Measurements from ENCODE around the gene TFAM.

The TFAM gene

GRCh38 chr10:58361353-58361752 is 23.9 kb upstream of the TFAM start:
- Histone ChIP-seq H3K79me2 (ENCODE audit: insufficient read depth, low read length) (no peaks in the 10 kb centered on the region), H3F3A (ENCODE audit: insufficient read depth, low read length) (no peaks in the 10 kb centered on the region), H3K27ac (ENCODE audit: low read depth, low read length, poor library complexity, severe bottlenecking) (no peak overlapping the region), H3K4me2 (ENCODE audit: low read length) (no peak overlapping the region), H4K20me1 (ENCODE audit: insufficient read depth, low read length) (no peaks in the 10 kb centered on the region), H3K36me3 (ENCODE audit: insufficient read depth, low read length) (peaks cover 4% of the 10 kb centered on the region; the same call in 1 of the 2 replicates), H3K9me2 (ENCODE audit: low read depth, low read length) (no peaks in the 10 kb centered on the region), H3K4me3 (ENCODE audit: low read depth, low read length, poor library complexity, severe bottlenecking) (no peak overlapping the region), H3K4me1 (ENCODE audit: insufficient read depth, low read length, severe bottlenecking) (no peaks in the 10 kb centered on the region), H3K27me3 (ENCODE audit: insufficient read depth, low read length) (no peaks in the 10 kb centered on the region), H3K9ac (ENCODE audit: low read length) (no peak overlapping the region), H2AFZ (ENCODE audit: low read length) (no peak overlapping the region), H3K9me3 (ENCODE audit: low read length) (no peaks in the 10 kb centered on the region)
- TF ChIP-seq EZH2 (IDR thresholded peaks at IDR 0.05; ENCODE audit: borderline replicate concordance, low read length) (no peak), CTCF (IDR thresholded peaks at IDR 0.05; ENCODE audit: low read length) (no peak)

DNA sequence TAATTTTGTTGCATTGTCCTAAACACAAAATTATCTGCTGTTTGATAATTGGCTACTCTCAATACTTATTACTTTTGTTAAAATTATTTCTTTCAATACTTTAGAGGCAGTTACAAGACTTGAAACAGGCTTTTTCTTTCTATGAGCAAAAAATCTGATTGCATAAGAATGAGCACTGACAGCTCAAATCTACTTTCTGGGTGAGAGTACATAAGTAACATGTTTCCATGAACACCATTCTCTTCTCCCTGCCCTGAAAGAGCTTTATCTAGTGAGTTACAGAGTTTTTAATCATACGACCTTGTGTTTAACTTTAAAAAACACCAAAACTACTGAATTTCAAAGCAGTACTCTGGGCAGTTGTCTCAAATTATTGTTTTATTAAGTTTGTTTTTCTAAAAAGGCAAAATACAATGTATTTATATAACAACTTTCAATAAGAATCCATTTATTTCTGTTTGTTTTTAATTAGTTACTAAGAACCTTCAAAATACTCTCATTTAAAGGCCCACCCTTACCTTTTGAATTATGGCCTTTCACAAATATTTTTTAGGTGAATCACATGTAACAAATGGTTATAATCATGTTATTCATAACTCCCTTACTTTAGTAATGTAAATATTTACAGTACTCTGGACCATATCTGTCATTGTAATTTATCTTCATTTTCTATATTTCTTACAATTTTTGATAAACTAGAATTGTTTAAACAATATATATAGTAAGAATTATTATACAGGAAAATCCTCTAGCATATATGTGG is 23.0 kb upstream of the TFAM start:
- Histone ChIP-seq H3K9me2 (ENCODE audit: low read depth, low read length) (no peaks in the 10 kb centered on the region), H3K4me2 (ENCODE audit: low read length) (no peak overlapping the region), H3F3A (ENCODE audit: insufficient read depth, low read length) (no peaks in the 10 kb centered on the region), H3K27ac (ENCODE audit: low read depth, low read length, poor library complexity, severe bottlenecking) (no peak overlapping the region), H3K79me2 (ENCODE audit: insufficient read depth, low read length) (no peaks in the 10 kb centered on the region), H4K20me1 (ENCODE audit: insufficient read depth, low read length) (no peaks in the 10 kb centered on the region), H3K9ac (ENCODE audit: low read length) (no peak overlapping the region), H3K4me1 (ENCODE audit: insufficient read depth, low read length, severe bottlenecking) (no peaks in the 10 kb centered on the region), H3K27me3 (ENCODE audit: insufficient read depth, low read length) (no peaks in the 10 kb centered on the region), H3K36me3 (ENCODE audit: insufficient read depth, low read length) (peaks cover 4% of the 10 kb centered on the region; the same call in 1 of the 2 replicates), H3K4me3 (ENCODE audit: low read depth, low read length, poor library complexity, severe bottlenecking) (no peak overlapping the region), H3K9me3 (ENCODE audit: low read length) (no peaks in the 10 kb centered on the region), H2AFZ (ENCODE audit: low read length) (no peak overlapping the region)
- TF ChIP-seq EZH2 (IDR thresholded peaks at IDR 0.05; ENCODE audit: borderline replicate concordance, low read length): no peak
- TF ChIP-seq CTCF (IDR thresholded peaks at IDR 0.05; ENCODE audit: low read length): no peak

GRCh38 chr10:58367069-58367468 is 18.1 kb upstream of the TFAM start:
- no peak overlapping the region for H3K4me3 ChIP-seq (ENCODE audit: low read depth, low read length, poor library complexity, severe bottlenecking)
- H2AFZ ChIP-seq (ENCODE audit: low read length): no peak overlapping the region
- H3K27ac ChIP-seq (ENCODE audit: low read depth, low read length, poor library complexity, severe bottlenecking): no peak overlapping the region
- H3K9ac ChIP-seq (ENCODE audit: low read length): no peak overlapping the region
- no peaks in the 10 kb centered on the region for H3F3A ChIP-seq (ENCODE audit: insufficient read depth, low read length)
- no peaks in the 10 kb centered on the region for H4K20me1 ChIP-seq (ENCODE audit: insufficient read depth, low read length)
- no peaks in the 10 kb centered on the region for H3K9me2 ChIP-seq (ENCODE audit: low read depth, low read length)
- no peaks in the 10 kb centered on the region for H3K4me1 ChIP-seq (ENCODE audit: insufficient read depth, low read length, severe bottlenecking)
- H3K27me3 ChIP-seq (ENCODE audit: insufficient read depth, low read length): no peaks in the 10 kb centered on the region
- H3K4me2 ChIP-seq (ENCODE audit: low read length): no peak overlapping the region
- H3K79me2 ChIP-seq (ENCODE audit: insufficient read depth, low read length): no peaks in the 10 kb centered on the region
- TF ChIP-seq CTCF (IDR thresholded peaks at IDR 0.05; ENCODE audit: low read length): no peak
- TF ChIP-seq EZH2 (IDR thresholded peaks at IDR 0.05; ENCODE audit: borderline replicate concordance, low read length): no peak
- no peaks in the 10 kb centered on the region for H3K9me3 ChIP-seq (ENCODE audit: low read length)
- H3K36me3 ChIP-seq (ENCODE audit: insufficient read depth, low read length): peaks cover 8% of the 10 kb centered on the region; the same call in 1 of the 2 replicates
